ENCODE results near the gene ZBP1.

ZBP1 gene

GRCh38 chr20:57588596-57588995, 31.6 kb downstream of the ZBP1 start:
- Histone ChIP-seq H3K27ac (no peak overlapping the region), H3K27me3 (no peaks in the 10 kb centered on the region), H3K4me2 (no peak overlapping the region), H3K9ac (no peak overlapping the region), H3K4me1 (peaks cover 3 to 27% (median 25%) of the 10 kb centered on the region in 10 experiments; a peak in 17 of 20 replicates), H3K4me3 (no peak overlapping the region), H3K36me3 (no peaks in the 10 kb centered on the region; a peak in 1 of 22 replicates), H4K20me1 (peaks cover 0 to 17% (median 0%) of the 10 kb centered on the region in 11 experiments; a peak in 2 of 22 replicates), H3K9me3 (replicated peaks in 1 of 11) (peaks cover 5 to 19% (median 8%) of the 10 kb centered on the region in 11 experiments; a peak in 18 of 22 replicates)
- no peak for TF ChIP-seq Cebpa-rat (IDR thresholded peaks at IDR 0.05)

- Histone ChIP-seq H3K9me3 (replicated peaks in 1 of 11) (peaks cover 5 to 19% (median 8%) of the 10 kb centered on the region in 11 experiments; a peak in 18 of 22 replicates), H3K4me1 (peaks cover 3 to 27% (median 20%) of the 10 kb centered on the region in 10 experiments), H3K4me3 (no peak overlapping the region), H3K4me2 (no peak overlapping the region), H3K27me3 (no peaks in the 10 kb centered on the region), H3K36me3 (no peaks in the 10 kb centered on the region; a peak in 1 of 22 replicates), H3K27ac (no peak overlapping the region), H4K20me1 (peaks cover 0 to 14% (median 0%) of the 10 kb centered on the region in 11 experiments; a peak in 2 of 22 replicates), H3K9ac (no peak overlapping the region)
- TF ChIP-seq Cebpa-rat (IDR thresholded peaks at IDR 0.05) = no peak
These were observed 32.2 kb downstream of the ZBP1 start for GRCh38 chr20:57587989-57588377.

GRCh38 chr20:57587278-57587988, 32.8 kb downstream of the ZBP1 start:
- H3K9ac ChIP-seq = no peak overlapping the region
- H4K20me1 ChIP-seq = peaks cover 0 to 8% (median 0%) of the 10 kb centered on the region in 11 experiments; a peak in 1 of 22 replicates
- H3K4me3 ChIP-seq = no peak overlapping the region
- H3K36me3 ChIP-seq = no peaks in the 10 kb centered on the region; a peak in 1 of 22 replicates
- no peak for TF ChIP-seq Cebpa-rat (IDR thresholded peaks at IDR 0.05)
- H3K4me2 ChIP-seq = no peak overlapping the region
- no peaks in the 10 kb centered on the region for H3K27me3 ChIP-seq
- no peak overlapping the region for H3K27ac ChIP-seq
- peaks cover 5 to 19% (median 8%) of the 10 kb centered on the region in 11 experiments; a peak in 18 of 22 replicates for H3K9me3 ChIP-seq (replicated peaks in 1 of 11)
- peaks cover 8 to 27% (median 14%) of the 10 kb centered on the region in 10 experiments for H3K4me1 ChIP-seq

GRCh38 chr20:57586943-57587277, 33.3 kb downstream of the ZBP1 start:
- no peak overlapping the region for H3K4me3 ChIP-seq
- no peak overlapping the region for H3K9ac ChIP-seq
- H3K4me2 ChIP-seq = no peak overlapping the region
- H3K4me1 ChIP-seq = peaks cover 8 to 27% (median 14%) of the 10 kb centered on the region in 10 experiments
- H3K27ac ChIP-seq = no peak overlapping the region
- no peak for TF ChIP-seq Cebpa-rat (IDR thresholded peaks at IDR 0.05)
- H3K9me3 ChIP-seq (replicated peaks in 1 of 11) = peaks cover 5 to 19% (median 8%) of the 10 kb centered on the region in 11 experiments; a peak in 18 of 22 replicates
- H4K20me1 ChIP-seq = peaks cover 0 to 4% (median 0%) of the 10 kb centered on the region in 11 experiments; a peak in 1 of 22 replicates
- 0 out of 22 replicates have a peak, but pooled peaks cover 0 to 2% (median 0%) of the 10 kb centered on the region in 11 experiments for H3K27me3 ChIP-seq
- no peaks in the 10 kb centered on the region; a peak in 1 of 22 replicates for H3K36me3 ChIP-seq

GRCh38 chr20:57586370-57586793, 33.8 kb downstream of the ZBP1 start:
- TF ChIP-seq Cebpa-rat (IDR thresholded peaks at IDR 0.05) = no peak
- Histone ChIP-seq H3K4me1 (peaks cover 2 to 27% (median 20%) of the 10 kb centered on the region in 10 experiments), H3K9ac (no peak overlapping the region), H3K27ac (no peak overlapping the region), H3K4me3 (no peak overlapping the region), H3K9me3 (replicated peaks in 1 of 11) (peaks cover 5 to 19% (median 8%) of the 10 kb centered on the region in 11 experiments; a peak in 18 of 22 replicates), H3K36me3 (no peaks in the 10 kb centered on the region; a peak in 1 of 22 replicates), H4K20me1 (peaks cover 0 to 4% (median 0%) of the 10 kb centered on the region in 11 experiments; a peak in 1 of 22 replicates), H3K27me3 (peaks cover 0 to 8% (median 2%) of the 10 kb centered on the region in 11 experiments; a peak in 7 of 22 replicates), H3K4me2 (no peak overlapping the region)

DNA sequence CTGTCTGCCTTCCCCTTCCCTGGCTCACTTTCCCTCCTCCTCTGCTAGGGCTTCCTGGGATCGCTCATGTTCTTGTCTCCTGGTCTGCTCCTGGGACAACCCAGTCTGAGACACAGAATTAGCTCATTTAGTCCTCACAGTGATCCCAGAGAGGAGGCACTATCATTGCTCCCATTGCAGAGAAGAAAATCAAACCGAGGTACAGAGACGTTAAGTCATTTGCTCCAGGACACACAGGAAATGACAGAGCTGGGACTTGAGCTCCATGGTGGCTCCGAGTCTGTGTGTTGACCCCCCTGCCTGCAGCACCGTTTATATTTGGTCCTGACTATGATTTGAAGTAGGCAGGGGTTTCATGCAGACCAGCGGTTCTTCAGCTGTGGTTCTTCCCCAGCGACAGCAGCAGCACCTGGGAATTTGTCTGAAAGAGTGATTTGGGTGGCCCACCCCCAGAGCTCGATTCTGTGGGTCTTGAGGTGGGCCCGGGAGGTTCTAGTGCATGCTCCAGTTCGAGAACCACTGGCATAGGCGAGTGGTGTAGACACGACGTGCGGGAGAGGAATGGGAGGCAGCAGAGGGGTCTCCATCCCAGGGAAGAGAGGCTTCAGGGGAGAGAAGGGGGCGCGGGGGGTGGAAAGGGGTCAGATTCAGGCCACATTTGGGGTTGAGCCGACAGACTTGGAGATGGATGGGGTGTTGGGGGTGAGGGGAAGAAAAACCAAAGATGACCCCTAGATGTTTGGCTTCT, 34.6 kb downstream of the ZBP1 start:
- Histone ChIP-seq H3K4me1 (peaks cover 0 to 29% (median 23%) of the 10 kb centered on the region in 10 experiments; a peak in 14 of 20 replicates), H3K27me3 (peaks cover 4 to 15% (median 9%) of the 10 kb centered on the region in 11 experiments; a peak in 20 of 22 replicates), H4K20me1 (no peaks in the 10 kb centered on the region; a peak in 1 of 22 replicates), H3K4me3 (no peak overlapping the region), H3K9me3 (replicated peaks in 1 of 11) (peaks cover 5 to 19% (median 8%) of the 10 kb centered on the region in 11 experiments; a peak in 18 of 22 replicates), H3K36me3 (no peaks in the 10 kb centered on the region; a peak in 1 of 22 replicates), H3K27ac (no peak overlapping the region), H3K9ac (no peak overlapping the region), H3K4me2 (no peak overlapping the region)
- no peak for TF ChIP-seq Cebpa-rat (IDR thresholded peaks at IDR 0.05)

GRCh38 chr20:57584768-57585461, 35.3 kb downstream of the ZBP1 start:
- Histone ChIP-seq H3K9me3 (replicated peaks in 1 of 11) (peaks cover 5 to 19% (median 8%) of the 10 kb centered on the region in 11 experiments; a peak in 18 of 22 replicates), H4K20me1 (no peaks in the 10 kb centered on the region), H3K36me3 (no peaks in the 10 kb centered on the region; a peak in 1 of 22 replicates), H3K27me3 (peaks cover 11 to 22% (median 16%) of the 10 kb centered on the region in 11 experiments; a peak in 21 of 22 replicates), H3K4me2 (no peak overlapping the region), H3K27ac (no peak overlapping the region), H3K4me3 (no peak overlapping the region), H3K9ac (no peak overlapping the region), H3K4me1 (peaks cover 0 to 30% (median 23%) of the 10 kb centered on the region in 10 experiments; a peak in 14 of 20 replicates)
- no peak for TF ChIP-seq Cebpa-rat (IDR thresholded peaks at IDR 0.05)

All from BLaER1 treated with 17β-estradiol and CSF1 and Interleukin-3, amounts not matched to agents 10 nM and 100 nM (cell line).